Pancreas (tissue), 10 donors: ENCODE data around the gene EXOC3L1. TPM values are rescaled to one million over a fixed set of nuclear protein-coding genes. Genes with fewer than 3 reads are reported as not detected.

Source experiments
- ATAC-seq, 4 donors: fragments of 200-7000 bp; cut with Tn5 transposase; one replicate each; pipeline versions ENCODE4 v1.8.0 to v1.9.1; 2020; ENCODE audit warnings: mild to moderate bottlenecking in 4 of 4, moderate library complexity in 4 of 4
- DNase-seq, 6 donors: peaks; one replicate each; pipeline ENCODE4 v3.0.0-alpha.2; 2020
- FAIRE-seq: peaks from 2 replicates; lab custom pipeline; 2012; peaks lifted over from hg19 to GRCh38; lab: Jason Lieb, UNC
- H3K27ac ChIP-seq, 4 donors: fragments of 200-600 bp; sonication (generic); 1 replicate in 3 of 4; 2 replicates in 1 of 4; pipeline versions ENCODE4 v1.5.0 to v1.8.0; 2020
- H3K27me3 ChIP-seq, 4 donors: fragments of 200-600 bp; one replicate each; pipeline ENCODE4 v1.8.0; 2021
- H3K36me3 ChIP-seq, 3 donors: fragments of 200-600 bp; sonication (generic) in 1 of 3; one replicate each; pipeline versions ENCODE4 v1.5.0 to v1.8.0; 2020 to 2021
- H3K4me1 ChIP-seq, 3 donors: fragments of 200-600 bp; one replicate each; pipeline ENCODE4 v1.8.0; 2021
- H3K4me3 ChIP-seq, 4 donors: fragments of 200-600 bp; sonication (generic) in 2 of 4; one replicate each; pipeline versions ENCODE4 v1.5.0 to v1.8.0; 2020 to 2021
- H3K9me3 ChIP-seq, 4 donors: fragments of 200-600 bp; one replicate each; pipeline ENCODE4 v1.8.0; 2021
- CTCF ChIP-seq, 4 donors: fragments of 200-600 bp; sonication (generic) in 3 of 4; IDR thresholded peaks; one replicate each; pipeline versions ENCODE4 v1.5.0 to v1.8.0; 2021; ENCODE audit warnings: antibody characterized with exemption in 4 of 4
- WGBS, 2 donors: extraction: QIAGEN DNeasy Blood & Tissue Kit; methylation state at CpG; one replicate each; pipeline ENCODE4 v1.1.7; 2013; 5-methylcytosine and 5-hydroxymethylcytosine counted together
- intact Hi-C, 3 donors: fragments of 100-400 bp; cut with DNase I; formaldehyde crosslinking; loops; one replicate each; pipeline versions ENCODE4 v1.11.1 to v1.14.2; 2022
- polyA plus RNA-seq, 2 donors: library from polyadenylated mRNA; stranded (reverse); fragments of 200-250 nt; gene quantifications; one replicate each; pipeline ENCODE4 v1.2.3, GENCODE V29; 2013
- total RNA-seq, 6 donors: library from RNA; stranded (reverse); fragmentation: NEBNext Ultra II Directional in 4 of 6; extraction: Animal tissue kit (Norgen Biotek cat#: 25700) in 4 of 6; gene quantifications; one replicate each; pipeline versions ENCODE4 v1.2.1 to v1.2.4, GENCODE V29; 2021 to 2023
- donor health status: healthy with polysubstance abuse.
- donor health status: DM: no; HTN: no; CAD: no; lungs with moderate emphysema.
- donor health status: DM: no; HTN: no; CAD: no.
- donor health status: control.
- donor health status: control.
- donor health status: Bipolar disorder and iron deficiency.
- donor health status: DM: yes; HTN: yes; CAD: no.
- donor health status: DM: no; HTN: no; CAD: no.
- donor health status: DM: no; HTN: no; CAD: no.
- donor health status: DM: yes; HTN: yes; CAD: no.

Gene EXOC3L1
- total and polyA plus RNA-seq, 8 donors, result 0.67 to 6.2 (median 1.5) TPM

DNA sequence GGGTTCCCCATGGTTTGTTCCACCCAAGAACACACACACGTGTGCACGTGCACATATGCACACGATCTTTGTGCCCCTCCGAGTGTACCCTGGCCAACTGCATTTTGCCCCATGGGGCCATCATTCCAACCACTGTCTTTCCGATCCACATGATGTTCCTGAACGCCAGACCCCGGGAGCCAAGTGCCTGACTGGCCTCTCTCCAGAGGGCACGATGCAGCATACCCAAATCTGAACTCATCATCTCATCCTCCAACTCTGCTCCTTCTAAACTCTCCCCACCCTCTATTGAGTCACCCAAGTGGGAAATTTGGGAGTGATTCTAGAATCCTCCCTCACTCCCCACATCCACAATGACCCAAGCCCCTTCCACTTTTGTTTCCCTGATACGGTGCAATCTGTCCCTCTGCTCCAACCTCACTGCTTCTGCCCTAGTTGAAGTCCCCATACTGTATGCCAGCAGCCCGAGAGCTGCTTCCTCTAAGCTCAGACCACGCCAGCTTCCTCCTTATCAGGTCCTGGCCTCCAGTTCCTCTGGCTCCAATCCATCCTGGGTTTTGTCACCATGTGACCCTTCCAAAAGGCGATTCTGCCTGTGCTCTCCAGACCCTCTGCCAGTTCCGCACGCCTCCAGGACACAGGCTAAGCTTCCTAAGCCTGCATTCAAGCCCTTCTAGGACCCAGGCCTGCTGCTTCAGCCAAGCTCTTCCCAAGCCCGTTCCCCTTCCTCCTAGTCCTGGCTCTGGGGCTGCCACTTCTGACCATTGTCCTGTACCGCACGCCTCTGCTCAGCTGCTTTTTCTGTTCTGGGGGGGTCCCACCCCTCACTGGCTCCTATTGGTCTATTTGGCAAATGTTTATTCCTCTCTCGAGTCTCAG, 26.9 kb upstream of the EXOC3L1 start:
- FAIRE-seq (no peak), DNase-seq (peak in 1 of 6 donors; percentile 45), ATAC-seq (peak in 2 of 4 donors; percentile 27 to 58)
- Histone ChIP-seq H3K4me1 (peaks cover 20 to 23% (median 23%) of the 10 kb centered on the region in 3 donors), H3K27me3 (no peaks in the 10 kb centered on the region), H3K4me3 (no peak overlapping the region), H3K9me3 (no peaks in the 10 kb centered on the region), H3K36me3 (no peaks in the 10 kb centered on the region), H3K27ac (no peak overlapping the region)
- intact Hi-C loops, result no loop called here
- TF ChIP-seq CTCF (IDR thresholded peaks at IDR 0.05), result no peak
- 78% methylated on average over 18 of the region's 18 CpGs for WGBS, 2 donors

GRCh38 chr16:67215706-67216105, 25.8 kb upstream of the EXOC3L1 start:
- Histone ChIP-seq H3K4me3 (no peak overlapping the region), H3K9me3 (no peaks in the 10 kb centered on the region), H3K27me3 (no peaks in the 10 kb centered on the region), H3K4me1 (peaks cover 20 to 23% (median 23%) of the 10 kb centered on the region in 3 donors), H3K27ac (no peak overlapping the region), H3K36me3 (no peaks in the 10 kb centered on the region)
- TF ChIP-seq CTCF (IDR thresholded peaks at IDR 0.05), result no peak
- intact Hi-C loops, result no loop called here
- DNase-seq (no peak), ATAC-seq (no peak), FAIRE-seq (no peak)
- WGBS, 2 donors, result 76 to 89% methylated on average over 5 of the region's 5 CpGs

- Histone ChIP-seq H3K4me3 (no peak overlapping the region), H3K36me3 (no peaks in the 10 kb centered on the region), H3K27ac (peak overlapping the region; percentile 51 to 69 (median 61)), H3K4me1 (peaks cover 20 to 23% (median 23%) of the 10 kb centered on the region in 3 donors), H3K27me3 (no peaks in the 10 kb centered on the region), H3K9me3 (no peaks in the 10 kb centered on the region)
- TF ChIP-seq CTCF (IDR thresholded peaks at IDR 0.05), result no peak
- intact Hi-C loops, result no loop called here
- FAIRE-seq, result no peak
- peak in 4 of 6 donors; percentile 62 to 76 (median 73) for DNase-seq
- peak; percentile 69 to 90 (median 79) for ATAC-seq
- 37 to 41% methylated on average over 8 of the region's 8 CpGs for WGBS, 2 donors
Observed at GRCh38 chr16:67213197-67214019, 23.5 kb upstream of the EXOC3L1 start.

DNA sequence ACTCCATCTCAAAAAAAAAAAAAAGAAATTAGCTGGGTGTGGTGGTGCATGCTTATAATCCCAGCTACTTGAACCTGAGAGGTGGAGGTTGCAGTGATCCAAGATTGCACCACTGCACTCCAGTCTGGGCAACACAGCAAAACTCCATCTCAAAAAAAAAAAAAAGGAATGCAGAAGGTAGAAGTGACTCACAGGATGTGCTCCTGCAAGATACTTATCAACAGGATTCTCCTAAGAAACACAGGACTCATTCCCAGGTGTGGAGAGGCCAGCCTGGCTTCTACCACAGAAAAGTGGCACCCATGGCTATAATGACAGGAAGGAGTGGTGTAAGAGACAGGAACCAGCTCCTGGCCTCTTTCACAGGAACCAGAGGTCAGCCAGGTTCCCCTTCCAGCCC, 22.8 kb upstream of the EXOC3L1 start:
- DNase-seq, result no peak
- peaks cover 20 to 23% (median 23%) of the 10 kb centered on the region in 3 donors for H3K4me1 ChIP-seq
- H3K9me3 ChIP-seq, result no peaks in the 10 kb centered on the region
- TF ChIP-seq CTCF (IDR thresholded peaks at IDR 0.05), result no peak
- ATAC-seq, result no peak
- H3K36me3 ChIP-seq, result no peaks in the 10 kb centered on the region
- FAIRE-seq, result no peak
- H3K27me3 ChIP-seq, result no peaks in the 10 kb centered on the region
- H3K27ac ChIP-seq, result peak overlapping the region in 2 of 4 donors; percentile 13 to 69
- H3K4me3 ChIP-seq, result no peak overlapping the region
- intact Hi-C loops, result no loop called here
